ENCODE data around the gene ARF1.
A peak's percentile ranks its signal among the peaks of the same experiment; 100 is the strongest.

The ARF1 gene

DNA sequence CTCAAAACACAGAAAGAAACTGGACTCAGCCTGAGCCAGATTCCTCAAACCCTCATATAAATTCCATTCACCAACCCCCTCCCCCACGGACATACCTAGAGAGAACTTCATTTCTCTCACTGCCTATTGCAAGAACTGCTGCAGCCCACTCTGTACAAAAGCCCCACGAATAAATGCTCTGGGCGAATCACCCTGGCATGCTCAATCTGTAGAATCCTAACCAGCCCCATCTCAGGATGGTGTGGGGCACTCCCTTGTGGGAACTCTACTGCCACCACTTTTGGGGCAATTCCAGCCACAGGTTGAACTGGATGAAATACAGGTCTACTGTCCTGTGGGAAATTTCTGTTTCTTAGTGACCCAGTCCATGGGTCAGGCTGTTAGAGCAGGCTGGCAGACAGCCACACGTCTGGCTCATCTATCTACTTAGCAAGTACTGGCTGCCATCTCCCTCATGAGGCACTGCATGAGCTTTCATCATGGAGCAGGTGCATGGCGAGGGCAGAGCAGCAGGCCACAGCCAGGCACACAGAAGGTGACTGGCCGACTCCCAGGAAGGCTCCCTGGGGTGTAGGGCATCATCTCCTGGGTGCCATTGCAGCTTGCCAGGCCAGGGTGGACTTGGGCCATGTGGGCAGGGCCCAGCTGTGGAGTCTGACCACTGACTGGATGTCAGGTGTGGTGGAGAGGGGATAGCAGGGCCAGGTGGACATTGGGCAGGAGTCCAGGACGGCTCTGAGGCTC is 22.2 kb downstream of the ARF1 start:
- Histone ChIP-seq H3K4me3 (peak overlapping the region; percentile 92; the same call in 1 of the 2 replicates), H3K9me3 (ENCODE audit: low read depth, low read length) (no peaks in the 10 kb centered on the region), H3K9ac (ENCODE audit: insufficient read length) (peak overlapping the region; percentile 5), H3K27ac (no peak overlapping the region), H3K36me3 (ENCODE audit: insufficient read depth, low read length) (peaks cover 16% of the 10 kb centered on the region; the same call in 1 of the 2 replicates)
- no peak for DNase-seq (ENCODE audit: low read depth, low spot score)
- TF ChIP-seq FOXP2 (optimal IDR thresholded peaks at IDR 0.05; ENCODE audit: control extremely low read depth, extremely low read length, insufficient read depth) = no peak
- TF ChIP-seq POLR2AphosphoS5 (IDR thresholded peaks at IDR 0.05; ENCODE audit: borderline replicate concordance, low read depth, low read length) = no peak; the same call in 1 of the 2 replicates
- TF ChIP-seq EZH2 (IDR thresholded peaks at IDR 0.05) = no peak

GRCh38 chr1:228105270-228105995 is 22.9 kb downstream of the ARF1 start:
- H3K4me3 ChIP-seq = no peak overlapping the region
- H3K27ac ChIP-seq = no peak overlapping the region
- no peaks in the 10 kb centered on the region for H3K9me3 ChIP-seq (ENCODE audit: low read depth, low read length)
- no peak for TF ChIP-seq FOXP2 (optimal IDR thresholded peaks at IDR 0.05; ENCODE audit: control extremely low read depth, extremely low read length, insufficient read depth)
- no peak for TF ChIP-seq POLR2AphosphoS5 (IDR thresholded peaks at IDR 0.05; ENCODE audit: borderline replicate concordance, low read depth, low read length)
- TF ChIP-seq EZH2 (IDR thresholded peaks at IDR 0.05) = no peak
- H3K9ac ChIP-seq (ENCODE audit: insufficient read length) = no peak overlapping the region
- H3K36me3 ChIP-seq (ENCODE audit: insufficient read depth, low read length) = peaks cover 11% of the 10 kb centered on the region; the same call in 1 of the 2 replicates
- no peak for DNase-seq (ENCODE audit: low read depth, low spot score)

GRCh38 chr1:228105996-228106799 is 23.7 kb downstream of the ARF1 start:
- Histone ChIP-seq H3K27ac (no peak overlapping the region), H3K36me3 (ENCODE audit: insufficient read depth, low read length) (peaks cover 11% of the 10 kb centered on the region; the same call in 1 of the 2 replicates), H3K9ac (ENCODE audit: insufficient read length) (no peak overlapping the region), H3K4me3 (no peak overlapping the region), H3K9me3 (ENCODE audit: low read depth, low read length) (no peaks in the 10 kb centered on the region)
- no peak for TF ChIP-seq FOXP2 (optimal IDR thresholded peaks at IDR 0.05; ENCODE audit: control extremely low read depth, extremely low read length, insufficient read depth)
- TF ChIP-seq POLR2AphosphoS5 (IDR thresholded peaks at IDR 0.05; ENCODE audit: borderline replicate concordance, low read depth, low read length) = no peak
- TF ChIP-seq EZH2 (IDR thresholded peaks at IDR 0.05) = no peak
- DNase-seq (ENCODE audit: low read depth, low spot score) = no peak

- Histone ChIP-seq H3K4me3 (no peak overlapping the region), H3K36me3 (ENCODE audit: insufficient read depth, low read length) (peaks cover 11% of the 10 kb centered on the region; the same call in 1 of the 2 replicates), H3K9me3 (ENCODE audit: low read depth, low read length) (no peaks in the 10 kb centered on the region), H3K27ac (no peak overlapping the region), H3K9ac (ENCODE audit: insufficient read length) (no peak overlapping the region)
- DNase-seq (ENCODE audit: low read depth, low spot score) = no peak
- TF ChIP-seq POLR2AphosphoS5 (IDR thresholded peaks at IDR 0.05; ENCODE audit: borderline replicate concordance, low read depth, low read length) (no peak), EZH2 (IDR thresholded peaks at IDR 0.05) (no peak), FOXP2 (optimal IDR thresholded peaks at IDR 0.05; ENCODE audit: control extremely low read depth, extremely low read length, insufficient read depth) (no peak)
Measured at GRCh38 chr1:228106800-228107054, 24.2 kb downstream of the ARF1 start.

- Histone ChIP-seq H3K27ac (no peak overlapping the region), H3K9ac (ENCODE audit: insufficient read length) (no peak overlapping the region), H3K36me3 (ENCODE audit: insufficient read depth, low read length) (peaks cover 11% of the 10 kb centered on the region; the same call in 1 of the 2 replicates), H3K4me3 (peak overlapping the region; percentile 96; the same call in 1 of the 2 replicates), H3K9me3 (ENCODE audit: low read depth, low read length) (no peaks in the 10 kb centered on the region)
- no peak for DNase-seq (ENCODE audit: low read depth, low spot score)
- TF ChIP-seq FOXP2 (optimal IDR thresholded peaks at IDR 0.05; ENCODE audit: control extremely low read depth, extremely low read length, insufficient read depth) (no peak), POLR2AphosphoS5 (IDR thresholded peaks at IDR 0.05; ENCODE audit: borderline replicate concordance, low read depth, low read length) (no peak), EZH2 (IDR thresholded peaks at IDR 0.05) (no peak)
Measured at GRCh38 chr1:228107636-228108035, 25.1 kb downstream of the ARF1 start.

DNA sequence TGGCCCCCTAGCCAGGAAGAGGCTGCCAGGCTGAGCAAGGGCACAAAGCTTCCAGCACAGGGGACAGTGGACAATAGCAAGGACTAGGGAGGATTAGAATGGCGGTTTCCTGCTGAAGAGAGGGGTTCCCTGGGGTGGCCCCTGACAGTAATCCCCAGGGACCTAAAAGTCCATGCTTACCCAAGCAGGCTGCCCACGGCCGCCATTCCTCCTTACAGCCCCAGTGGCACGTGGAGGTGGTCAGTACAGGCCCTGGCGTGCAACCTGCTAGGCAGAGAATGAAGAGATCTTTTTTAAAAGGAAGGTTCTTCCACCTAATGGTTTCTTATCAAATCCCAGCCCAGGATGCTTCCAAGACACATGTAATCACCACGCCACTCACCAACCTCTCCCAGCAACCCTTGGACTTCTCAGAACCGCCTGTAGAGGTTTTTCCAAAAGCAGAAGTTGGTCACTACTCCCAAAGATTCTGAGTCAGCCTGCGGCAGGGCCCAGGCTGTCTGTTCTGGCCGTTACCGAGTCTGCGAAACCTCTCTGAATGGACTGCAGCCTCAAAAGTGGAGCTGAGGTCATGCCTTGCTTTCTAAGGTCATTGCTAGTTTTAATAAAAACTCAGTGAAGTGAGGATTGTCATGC is 25.7 kb downstream of the ARF1 start:
- TF ChIP-seq POLR2AphosphoS5 (IDR thresholded peaks at IDR 0.05; ENCODE audit: borderline replicate concordance, low read depth, low read length) (no peak), FOXP2 (optimal IDR thresholded peaks at IDR 0.05; ENCODE audit: control extremely low read depth, extremely low read length, insufficient read depth) (no peak), EZH2 (IDR thresholded peaks at IDR 0.05) (no peak)
- DNase-seq (ENCODE audit: low read depth, low spot score) = no peak
- no peak overlapping the region for H3K27ac ChIP-seq
- peaks cover 11% of the 10 kb centered on the region; the same call in 1 of the 2 replicates for H3K36me3 ChIP-seq (ENCODE audit: insufficient read depth, low read length)
- no peaks in the 10 kb centered on the region for H3K9me3 ChIP-seq (ENCODE audit: low read depth, low read length)
- peak overlapping the region; percentile 95 for H3K9ac ChIP-seq (ENCODE audit: insufficient read length)
- peak overlapping the region; percentile 96 for H3K4me3 ChIP-seq

DNA sequence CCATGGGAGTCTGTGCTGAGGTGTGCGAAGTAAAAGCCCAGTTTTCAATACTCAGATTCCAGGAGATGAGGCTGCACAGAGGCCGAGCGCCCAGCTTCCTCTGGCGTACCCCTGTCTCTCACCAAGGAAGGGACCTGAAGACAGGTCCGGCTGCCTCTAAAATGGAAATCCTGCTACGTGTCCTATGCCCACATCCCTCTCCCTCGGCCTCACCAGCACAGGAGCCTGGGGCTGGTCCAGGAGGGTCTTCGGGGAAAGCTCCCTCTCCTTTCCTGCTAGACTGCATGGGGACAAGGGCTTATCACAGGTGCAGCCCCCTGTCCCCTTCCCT is 26.2 kb downstream of the ARF1 start:
- no peak for DNase-seq (ENCODE audit: low read depth, low spot score)
- H3K9me3 ChIP-seq (ENCODE audit: low read depth, low read length) = no peaks in the 10 kb centered on the region
- peaks cover 11% of the 10 kb centered on the region; the same call in 1 of the 2 replicates for H3K36me3 ChIP-seq (ENCODE audit: insufficient read depth, low read length)
- no peak overlapping the region for H3K27ac ChIP-seq
- TF ChIP-seq FOXP2 (optimal IDR thresholded peaks at IDR 0.05; ENCODE audit: control extremely low read depth, extremely low read length, insufficient read depth) = no peak
- TF ChIP-seq EZH2 (IDR thresholded peaks at IDR 0.05) = no peak
- no peak for TF ChIP-seq POLR2AphosphoS5 (IDR thresholded peaks at IDR 0.05; ENCODE audit: borderline replicate concordance, low read depth, low read length)
- H3K9ac ChIP-seq (ENCODE audit: insufficient read length) = peak overlapping the region; percentile 95
- H3K4me3 ChIP-seq = peak overlapping the region; percentile 96
